ENCODE measurements around the gene ACVRL1. TPM values are rescaled to one million over a fixed set of nuclear protein-coding genes. Genes with fewer than 3 reads are reported as not detected.

The ACVRL1 gene
- total and polyA plus RNA-seq, 10 of the 15 experiments (the other 5 are each of a cell fraction or from before 2014, with no cell fraction given): not detected

- TF ChIP-seq MLLT1 (IDR thresholded peaks at IDR 0.05) (no peak), ESRRA (IDR thresholded peaks at IDR 0.05; ENCODE audit: low read length) (no peak), POU2F2 (IDR thresholded peaks at IDR 0.05; ENCODE audit: borderline replicate concordance, low read depth, low read length) (no peak)
Measured at GRCh38 chr12:51864833-51865670, 42.3 kb upstream of the ACVRL1 start (continued).

- peaks cover 20 to 21% of the 10 kb centered on the region in 2 experiments for H3K27me3 ChIP-seq (replicated peaks in 1 of 2; ENCODE audit: control insufficient read depth in 2 of 2, insufficient read depth in 2 of 2, low read length in 1 of 2)
- in situ Hi-C loops (cut with MboI): no loop called here
Measured at GRCh38 chr12:51865757-51866270, 41.5 kb upstream of the ACVRL1 start.

More at GRCh38 chr12:51865757-51866270, 41.5 kb upstream of the ACVRL1 start:
- TF ChIP-seq BRCA1 (IDR thresholded peaks at IDR 0.05; ENCODE audit: low read depth, low read length) (no peak), PML (IDR thresholded peaks at IDR 0.05; ENCODE audit: low read length) (no peak), SMAD5 (IDR thresholded peaks at IDR 0.05; ENCODE audit: low read depth) (no peak), RFX5 (IDR thresholded peaks at IDR 0.05; ENCODE audit: low read depth, low read length) (no peak), SPI1 (IDR thresholded peaks at IDR 0.05; ENCODE audit: borderline replicate concordance, insufficient read depth, low read depth, low read length) (no peak)
- RAD21 ChIA-PET (ENCODE audit: unreplicated experiment): no interaction called here
- no peak overlapping the region for H3K4me3 ChIP-seq
- no peak overlapping the region for H2AFZ ChIP-seq (ENCODE audit: control insufficient read depth, low read depth, low read length)
- POLR2A ChIA-PET: no interaction called here
- intact Hi-C loops (cut with micrococcal nuclease; ENCODE audit: unreplicated experiment): no loop called here
- H3K36me3 ChIP-seq (ENCODE audit: control insufficient read depth in 2 of 2, insufficient read depth in 2 of 2, low read length in 1 of 2): no peaks in the 10 kb centered on the region
- no TSS peak for BruUV-seq (replicated peaks)
- CTCF ChIA-PET: interaction anchor here (0.7 kb wide), 1 partner anchor 272 kb away, joined by 3 read pairs; no protein-coding TSS in a partner anchor
- 17% methylated on average over 7 of the region's 7 CpGs for WGBS (ENCODE audit: insufficient coverage, insufficient replicate concordance, low lambda C conversion rate, missing lambda C conversion rate)
- no peak overlapping the region for H3K9ac ChIP-seq (ENCODE audit: control insufficient read depth, insufficient read depth, low read length)
- no peaks in the 10 kb centered on the region for H3K79me2 ChIP-seq (ENCODE audit: control insufficient read depth, insufficient read depth, low read length)
- no peak for ATAC-seq
- H3K9me3 ChIP-seq (replicated peaks; ENCODE audit: control insufficient read depth, insufficient read depth, low read length): no peaks in the 10 kb centered on the region
- H4K20me1 ChIP-seq (ENCODE audit: control insufficient read depth, insufficient read depth): no peaks in the 10 kb centered on the region
- SMC1A ChIA-PET (ENCODE audit: uncharacterized antibody, unreplicated experiment): no interaction called here
- DNase-seq (ENCODE audit: low read depth, low spot score): no peak
- no peak for FAIRE-seq
- H3K4me2 ChIP-seq (ENCODE audit: control insufficient read depth, insufficient read depth): no peak overlapping the region
- H3K27ac ChIP-seq (ENCODE audit: control insufficient read depth, insufficient read depth): no peak overlapping the region
- no peaks in the 10 kb centered on the region for H3K4me1 ChIP-seq (ENCODE audit: control insufficient read depth, insufficient read depth, low read length)

All from GM12878 (cell line).